Measurements from ENCODE around the gene MIDN. TPM values are rescaled to one million over a fixed set of nuclear protein-coding genes. Genes with fewer than 3 reads are reported as not detected.

MIDN gene
- total and polyA plus RNA-seq, 2 experiments from 2014 or later: 30.1 to 98.4 TPM

- Histone ChIP-seq H3K36me3 (replicated peaks; ENCODE audit: insufficient read depth, low read depth) (no peaks in the 10 kb centered on the region), H3K4me2 (no peak overlapping the region), H3K27ac (no peak overlapping the region), H3K4me3 (no peak overlapping the region), H3K9me2 (replicated peaks; ENCODE audit: insufficient read depth) (no peaks in the 10 kb centered on the region), H3K27me3 (no peaks in the 10 kb centered on the region), H3K4me1 (ENCODE audit: insufficient read depth) (peaks cover 41% of the 10 kb centered on the region), H3K9me3 (ENCODE audit: low read depth) (no peaks in the 10 kb centered on the region), H4K20me1 (ENCODE audit: insufficient read depth, poor library complexity, severe bottlenecking) (no peaks in the 10 kb centered on the region), H3K79me2 (peaks cover 56% of the 10 kb centered on the region), H2AFZ (no peak overlapping the region)
- DNase-seq (ENCODE audit: low spot score): no peak
- 91% methylated on average over 17 of the region's 19 CpGs for WGBS (ENCODE audit: low lambda C conversion rate, missing lambda C conversion rate)
- no peak for TF ChIP-seq CTCF (IDR thresholded peaks at IDR 0.05; ENCODE audit: poor library complexity)
- TF ChIP-seq EZH2phosphoT487 (IDR thresholded peaks at IDR 0.05; ENCODE audit: low read depth, severe bottlenecking, unreplicated experiment): no peak
- no peak for TF ChIP-seq EZH2 (IDR thresholded peaks at IDR 0.05; ENCODE audit: borderline replicate concordance)
Measured at GRCh38 chr19:1289686-1290025, 41.3 kb downstream of the MIDN start.

- Histone ChIP-seq H3K27me3 (no peaks in the 10 kb centered on the region), H3K27ac (peak overlapping the region; percentile 89)
Measured at GRCh38 chr19:1290196-1290702, 41.9 kb downstream of the MIDN start.

GRCh38 chr19:1290703-1291651 is 42.6 kb downstream of the MIDN start:
- DNase-seq (ENCODE audit: low spot score): peak; percentile 83
- no peak overlapping the region for H3K4me3 ChIP-seq
- H3K27ac ChIP-seq: peak overlapping the region; percentile 93
- H3K4me1 ChIP-seq (ENCODE audit: insufficient read depth): peaks cover 33% of the 10 kb centered on the region
- H3K79me2 ChIP-seq: peaks cover 56% of the 10 kb centered on the region
- TF ChIP-seq EZH2phosphoT487 (IDR thresholded peaks at IDR 0.05; ENCODE audit: low read depth, severe bottlenecking, unreplicated experiment) (no peak), EZH2 (IDR thresholded peaks at IDR 0.05; ENCODE audit: borderline replicate concordance) (no peak), CTCF (IDR thresholded peaks at IDR 0.05; ENCODE audit: poor library complexity) (no peak)
- no peaks in the 10 kb centered on the region for H4K20me1 ChIP-seq (ENCODE audit: insufficient read depth, poor library complexity, severe bottlenecking)
- no peak overlapping the region for H2AFZ ChIP-seq
- H3K36me3 ChIP-seq (replicated peaks; ENCODE audit: insufficient read depth, low read depth): no peaks in the 10 kb centered on the region
- no peaks in the 10 kb centered on the region for H3K9me3 ChIP-seq (ENCODE audit: low read depth)
- H3K4me2 ChIP-seq: peak overlapping the region; percentile 71
- H3K9me2 ChIP-seq (replicated peaks; ENCODE audit: insufficient read depth): no peaks in the 10 kb centered on the region
- H3K27me3 ChIP-seq: no peaks in the 10 kb centered on the region
- 81% methylated on average over 38 of the region's 40 CpGs for WGBS (ENCODE audit: low lambda C conversion rate, missing lambda C conversion rate)

More at GRCh38 chr19:1290196-1290702, 41.9 kb downstream of the MIDN start:
- Histone ChIP-seq H3K36me3 (replicated peaks; ENCODE audit: insufficient read depth, low read depth) (no peaks in the 10 kb centered on the region), H3K4me1 (ENCODE audit: insufficient read depth) (peaks cover 35% of the 10 kb centered on the region), H4K20me1 (ENCODE audit: insufficient read depth, poor library complexity, severe bottlenecking) (no peaks in the 10 kb centered on the region), H2AFZ (no peak overlapping the region), H3K9me2 (replicated peaks; ENCODE audit: insufficient read depth) (no peaks in the 10 kb centered on the region), H3K79me2 (peaks cover 56% of the 10 kb centered on the region), H3K4me2 (peak overlapping the region; percentile 66), H3K9me3 (ENCODE audit: low read depth) (no peaks in the 10 kb centered on the region), H3K4me3 (no peak overlapping the region)
- 96% methylated on average over 22 of the region's 24 CpGs for WGBS (ENCODE audit: low lambda C conversion rate, missing lambda C conversion rate)
- no peak for DNase-seq (ENCODE audit: low spot score)
- TF ChIP-seq EZH2phosphoT487 (IDR thresholded peaks at IDR 0.05; ENCODE audit: low read depth, severe bottlenecking, unreplicated experiment) (no peak), EZH2 (IDR thresholded peaks at IDR 0.05; ENCODE audit: borderline replicate concordance) (no peak), CTCF (IDR thresholded peaks at IDR 0.05; ENCODE audit: poor library complexity) (no peak)

All from hepatocyte (in vitro differentiated cells).